Retinal pigment epithelial cell (primary cell): ENCODE data around the gene CYP24A1.

ENCODE experiments used
- DNase-seq: peaks from one replicate; pipeline ENCODE4 v3.0.0-alpha.2; 2010; ENCODE audit warnings: low read depth
- H3K4me3 ChIP-seq: 2 replicates; pipeline ENCODE4 v1.5.1; 2011; ENCODE audit warnings: mild to moderate bottlenecking, low read length, control low read depth, moderate library complexity
- CTCF ChIP-seq: conservative IDR thresholded peaks from 2 replicates; pipeline ENCODE4 v1.5.1; 2011; ENCODE audit warnings: low read depth, low read length, control low read depth, inconsistent platforms

The CYP24A1 gene

DNA sequence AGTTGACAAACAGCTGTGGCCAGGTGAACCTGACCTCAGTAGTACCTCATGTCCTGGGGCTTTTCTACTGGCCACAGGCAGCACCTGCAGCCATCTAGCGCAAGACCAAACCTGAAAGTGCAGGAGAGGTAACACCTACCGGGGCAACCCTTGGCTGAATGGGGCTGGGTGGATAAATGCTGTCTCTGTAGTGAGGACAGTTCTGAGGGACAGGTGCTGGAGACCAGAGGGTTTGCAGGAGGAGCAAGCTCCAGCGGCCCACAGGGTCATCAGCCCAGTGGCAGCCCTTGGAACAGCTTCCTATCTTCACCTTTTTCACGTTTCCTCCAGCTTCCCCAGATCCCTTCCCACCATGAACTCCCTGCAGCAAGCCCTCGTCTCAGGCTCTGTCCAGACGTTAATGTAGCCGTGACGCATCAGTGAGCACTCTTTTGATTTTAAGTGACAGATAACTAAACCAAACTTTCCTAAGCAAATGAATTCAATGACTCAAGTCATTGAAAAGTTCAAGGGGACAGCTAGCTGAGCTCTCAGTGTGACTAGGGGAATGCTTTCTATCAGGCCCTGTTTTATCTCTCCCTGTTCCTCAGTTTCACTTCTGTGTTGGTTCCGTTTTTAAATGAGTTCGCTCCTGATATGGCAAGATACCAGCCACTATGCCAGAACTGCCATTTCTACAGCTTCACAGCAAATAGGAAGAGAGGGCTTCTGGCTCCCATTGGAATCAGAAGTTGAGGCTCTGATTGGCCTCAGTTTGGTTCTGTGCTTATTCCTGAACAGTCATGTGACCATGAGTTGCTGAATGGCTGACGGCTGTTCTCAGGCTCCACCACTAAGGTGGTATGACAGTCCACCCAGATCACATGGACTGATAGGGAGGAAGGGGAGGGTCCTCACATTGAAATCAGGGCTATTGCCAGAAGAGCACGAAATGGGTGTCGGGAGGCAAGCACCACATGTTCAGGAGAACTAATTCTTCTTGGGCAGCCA, 22.0 kb upstream of the CYP24A1 start:
- H3K4me3 ChIP-seq: no peak overlapping the region
- no peak for DNase-seq
- no peak for TF ChIP-seq CTCF

- peak; percentile 31 for TF ChIP-seq CTCF
- DNase-seq: no peak
- H3K4me3 ChIP-seq: no peak overlapping the region
These were observed 21.1 kb upstream of the CYP24A1 start for GRCh38 chr20:54194724-54195438.

- H3K4me3 ChIP-seq: no peak overlapping the region
- DNase-seq: no peak
- TF ChIP-seq CTCF: no peak
These were observed 20.0 kb upstream of the CYP24A1 start for GRCh38 chr20:54193817-54194216.

- DNase-seq: no peak
- TF ChIP-seq CTCF: no peak
- H3K4me3 ChIP-seq: no peak overlapping the region
These were observed 16.4 kb upstream of the CYP24A1 start for GRCh38 chr20:54190217-54190616.

DNA sequence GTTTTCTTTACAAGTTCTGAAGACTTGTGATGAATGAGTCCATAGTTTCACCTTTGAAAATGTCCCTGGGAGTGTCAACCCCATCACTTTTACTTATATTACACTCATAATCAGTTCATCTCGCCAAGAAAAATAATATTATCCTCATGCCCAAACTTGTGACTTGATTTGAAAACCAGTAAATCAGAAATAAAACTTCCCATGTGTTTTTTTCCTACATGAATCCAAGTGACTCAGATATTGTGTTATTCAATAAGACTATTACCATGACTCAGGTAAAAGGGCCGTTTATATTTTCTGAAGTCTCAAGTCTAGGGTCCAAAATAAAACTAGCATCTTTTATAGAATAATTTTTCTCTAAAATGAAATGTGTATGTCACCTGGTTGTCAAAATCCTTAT, 15.8 kb upstream of the CYP24A1 start:
- no peak for TF ChIP-seq CTCF
- no peak for DNase-seq
- no peak overlapping the region for H3K4me3 ChIP-seq

- no peak for TF ChIP-seq CTCF
- H3K4me3 ChIP-seq: no peak overlapping the region
- no peak for DNase-seq
These were observed 14.5 kb upstream of the CYP24A1 start for GRCh38 chr20:54188132-54188849.
